ENCODE data around the gene ANXA3. TPM values are rescaled to one million over a fixed set of nuclear protein-coding genes. Genes with fewer than 3 reads are reported as not detected.

Gene ANXA3
- total RNA-seq, 1 donor from 2014 or later, result 34.5 TPM

DNA sequence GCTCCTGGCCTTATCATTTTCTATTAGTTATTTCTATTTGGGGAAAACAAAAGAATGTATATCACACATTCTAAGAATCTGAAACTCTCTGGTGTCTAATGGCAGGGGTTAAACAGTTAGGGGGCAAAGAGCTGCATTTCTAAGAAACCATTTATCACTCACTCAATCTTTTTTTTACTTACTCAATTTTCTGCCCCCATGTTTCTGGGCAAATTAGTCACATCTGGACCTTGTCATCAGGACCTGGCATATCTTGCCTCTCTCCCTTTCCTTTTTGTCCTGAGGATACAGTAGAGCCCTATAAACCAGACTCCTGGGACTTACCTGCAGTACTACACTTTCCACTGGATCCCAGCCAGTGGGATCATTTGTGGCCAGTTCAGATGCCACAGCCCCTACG lies 89.1 kb downstream of the ANXA3 start:
- H3K36me3 ChIP-seq, result no peaks in the 10 kb centered on the region
- intact Hi-C loops (cut with micrococcal nuclease), result loop anchor here (10.0 kb wide), 1 partner anchor 134 kb away; the partner anchor contains the start of gene BMP2K
- no peak for DNase-seq
- no peaks in the 10 kb centered on the region for H3K9me3 ChIP-seq (replicated peaks)
- no peaks in the 10 kb centered on the region for H3K27me3 ChIP-seq (ENCODE audit: low read depth)
- peaks cover 22% of the 10 kb centered on the region for H3K4me1 ChIP-seq
- TF ChIP-seq, protein P1, sequence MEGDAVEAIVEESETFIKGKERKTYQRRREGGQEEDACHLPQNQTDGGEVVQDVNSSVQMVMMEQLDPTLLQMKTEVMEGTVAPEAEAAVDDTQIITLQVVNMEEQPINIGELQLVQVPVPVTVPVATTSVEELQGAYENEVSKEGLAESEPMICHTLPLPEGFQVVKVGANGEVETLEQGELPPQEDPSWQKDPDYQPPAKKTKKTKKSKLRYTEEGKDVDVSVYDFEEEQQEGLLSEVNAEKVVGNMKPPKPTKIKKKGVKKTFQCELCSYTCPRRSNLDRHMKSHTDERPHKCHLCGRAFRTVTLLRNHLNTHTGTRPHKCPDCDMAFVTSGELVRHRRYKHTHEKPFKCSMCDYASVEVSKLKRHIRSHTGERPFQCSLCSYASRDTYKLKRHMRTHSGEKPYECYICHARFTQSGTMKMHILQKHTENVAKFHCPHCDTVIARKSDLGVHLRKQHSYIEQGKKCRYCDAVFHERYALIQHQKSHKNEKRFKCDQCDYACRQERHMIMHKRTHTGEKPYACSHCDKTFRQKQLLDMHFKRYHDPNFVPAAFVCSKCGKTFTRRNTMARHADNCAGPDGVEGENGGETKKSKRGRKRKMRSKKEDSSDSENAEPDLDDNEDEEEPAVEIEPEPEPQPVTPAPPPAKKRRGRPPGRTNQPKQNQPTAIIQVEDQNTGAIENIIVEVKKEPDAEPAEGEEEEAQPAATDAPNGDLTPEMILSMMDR (IDR thresholded peaks at IDR 0.05; ENCODE audit: borderline replicate concordance), result no peak
- no peak overlapping the region for H3K4me3 ChIP-seq
- H3K27ac ChIP-seq (replicated peaks), result no peak overlapping the region

DNA sequence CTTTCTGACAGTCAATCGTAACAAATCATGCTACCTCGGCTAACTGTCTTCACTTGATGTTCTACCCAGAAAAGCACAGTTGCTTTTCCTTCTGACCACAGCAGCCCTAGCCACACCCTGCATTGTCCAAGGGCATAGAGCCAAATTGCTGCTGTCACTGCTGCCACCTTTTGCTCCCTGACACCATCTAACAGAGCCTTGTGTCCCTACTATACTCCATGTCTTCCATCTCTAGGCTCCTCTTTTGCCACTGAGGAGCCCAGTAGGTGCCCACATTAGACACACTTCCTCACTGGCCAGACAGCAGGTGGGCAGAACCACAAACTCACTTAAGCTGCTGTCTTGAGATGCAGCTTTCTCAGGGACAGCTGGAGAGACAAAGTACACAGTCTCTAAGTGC lies 91.4 kb downstream of the ANXA3 start:
- H3K4me1 ChIP-seq, result peaks cover 33% of the 10 kb centered on the region

DNA sequence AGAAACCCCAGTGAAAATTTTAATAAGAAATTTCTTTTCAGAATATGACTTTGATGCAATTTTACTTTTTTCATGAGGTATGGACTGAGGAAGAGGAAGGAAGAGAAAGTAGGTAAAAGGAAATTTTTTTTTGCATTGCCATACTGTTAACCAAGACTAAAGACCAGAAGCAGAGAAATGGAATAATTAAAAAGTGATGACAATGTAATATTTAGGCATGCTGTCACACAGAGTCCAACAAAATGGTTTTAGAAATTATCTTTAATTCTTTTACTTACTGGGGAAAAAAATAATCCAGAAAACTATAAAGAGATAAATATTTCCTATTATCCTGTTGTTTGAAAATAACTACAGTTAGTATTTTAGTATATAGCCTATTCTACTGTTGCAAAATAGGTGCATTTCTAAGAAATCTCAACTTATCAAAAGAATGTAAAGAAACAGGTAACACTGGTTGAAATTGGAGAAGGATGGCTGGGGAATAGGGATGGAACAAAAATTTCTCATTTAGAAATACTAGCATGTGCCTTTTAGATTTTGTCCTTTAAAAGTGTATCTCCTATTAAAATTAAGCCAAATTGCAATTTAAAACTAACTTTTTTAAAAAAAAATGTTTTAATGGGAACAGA lies 92.6 kb downstream of the ANXA3 start:
- H3K36me3 ChIP-seq, result no peaks in the 10 kb centered on the region
- no peaks in the 10 kb centered on the region for H3K9me3 ChIP-seq (replicated peaks)
- intact Hi-C loops (cut with micrococcal nuclease), result loop anchor here (10.0 kb wide), 1 partner anchor 131 kb away; the partner anchor contains the start of gene BMP2K
- H3K27me3 ChIP-seq (ENCODE audit: low read depth), result no peaks in the 10 kb centered on the region
- DNase-seq, result no peak
- no peak overlapping the region for H3K4me3 ChIP-seq
- no peak overlapping the region for H3K27ac ChIP-seq (replicated peaks)
- H3K4me1 ChIP-seq, result peaks cover 33% of the 10 kb centered on the region
- TF ChIP-seq, protein P1 (IDR thresholded peaks at IDR 0.05; ENCODE audit: borderline replicate concordance), result no peak

More for the DNA sequence above, 91.4 kb downstream of the ANXA3 start:
- no peaks in the 10 kb centered on the region for H3K27me3 ChIP-seq (ENCODE audit: low read depth)
- H3K27ac ChIP-seq (replicated peaks), result no peak overlapping the region
- intact Hi-C loops (cut with micrococcal nuclease), result loop anchor here (10.0 kb wide), 1 partner anchor 132 kb away; the partner anchor contains the start of gene BMP2K
- TF ChIP-seq, protein P1 (IDR thresholded peaks at IDR 0.05; ENCODE audit: borderline replicate concordance), result no peak
- H3K36me3 ChIP-seq, result no peaks in the 10 kb centered on the region
- no peak for DNase-seq
- no peaks in the 10 kb centered on the region for H3K9me3 ChIP-seq (replicated peaks)
- H3K4me3 ChIP-seq, result no peak overlapping the region

DNA sequence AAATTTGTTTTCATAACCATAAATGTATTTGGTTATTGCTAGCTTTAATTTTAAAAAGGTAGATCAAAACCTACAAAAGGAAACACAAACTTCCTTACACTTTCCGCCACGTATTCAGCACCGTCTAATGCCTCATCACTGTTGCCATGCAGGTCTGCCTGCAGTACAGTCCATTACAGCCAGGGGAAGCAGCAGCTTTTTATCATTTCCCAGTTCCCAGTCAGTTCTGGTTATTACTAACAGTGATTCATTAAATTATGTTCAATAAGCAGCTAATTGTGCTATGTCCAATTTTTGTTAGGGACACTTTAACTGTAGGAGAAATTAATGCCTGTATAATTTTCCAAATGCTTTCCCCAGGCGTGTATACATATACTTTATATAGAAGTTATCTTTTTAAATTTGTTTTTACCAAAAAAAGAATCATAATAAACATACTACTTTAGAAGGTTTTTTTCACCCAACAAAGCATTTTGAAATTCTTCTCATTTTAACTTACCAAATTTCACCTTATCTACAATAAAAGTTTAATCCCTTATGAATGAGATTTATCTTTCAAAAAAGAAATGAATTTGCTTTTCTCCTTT lies 93.3 kb downstream of the ANXA3 start:
- H3K36me3 ChIP-seq, result no peaks in the 10 kb centered on the region
- no peaks in the 10 kb centered on the region for H3K9me3 ChIP-seq (replicated peaks)
- TF ChIP-seq, protein P1 (IDR thresholded peaks at IDR 0.05; ENCODE audit: borderline replicate concordance), result peak; percentile 96
- DNase-seq, result peak; percentile 50
- no peaks in the 10 kb centered on the region for H3K27me3 ChIP-seq (ENCODE audit: low read depth)
- intact Hi-C loops (cut with micrococcal nuclease), result loop anchor here (10.0 kb wide), 1 partner anchor 130 kb away; the partner anchor contains the start of gene BMP2K
- no peak overlapping the region for H3K4me3 ChIP-seq
- H3K27ac ChIP-seq (replicated peaks), result peak overlapping the region; percentile 77
- H3K4me1 ChIP-seq, result peaks cover 33% of the 10 kb centered on the region

DNA sequence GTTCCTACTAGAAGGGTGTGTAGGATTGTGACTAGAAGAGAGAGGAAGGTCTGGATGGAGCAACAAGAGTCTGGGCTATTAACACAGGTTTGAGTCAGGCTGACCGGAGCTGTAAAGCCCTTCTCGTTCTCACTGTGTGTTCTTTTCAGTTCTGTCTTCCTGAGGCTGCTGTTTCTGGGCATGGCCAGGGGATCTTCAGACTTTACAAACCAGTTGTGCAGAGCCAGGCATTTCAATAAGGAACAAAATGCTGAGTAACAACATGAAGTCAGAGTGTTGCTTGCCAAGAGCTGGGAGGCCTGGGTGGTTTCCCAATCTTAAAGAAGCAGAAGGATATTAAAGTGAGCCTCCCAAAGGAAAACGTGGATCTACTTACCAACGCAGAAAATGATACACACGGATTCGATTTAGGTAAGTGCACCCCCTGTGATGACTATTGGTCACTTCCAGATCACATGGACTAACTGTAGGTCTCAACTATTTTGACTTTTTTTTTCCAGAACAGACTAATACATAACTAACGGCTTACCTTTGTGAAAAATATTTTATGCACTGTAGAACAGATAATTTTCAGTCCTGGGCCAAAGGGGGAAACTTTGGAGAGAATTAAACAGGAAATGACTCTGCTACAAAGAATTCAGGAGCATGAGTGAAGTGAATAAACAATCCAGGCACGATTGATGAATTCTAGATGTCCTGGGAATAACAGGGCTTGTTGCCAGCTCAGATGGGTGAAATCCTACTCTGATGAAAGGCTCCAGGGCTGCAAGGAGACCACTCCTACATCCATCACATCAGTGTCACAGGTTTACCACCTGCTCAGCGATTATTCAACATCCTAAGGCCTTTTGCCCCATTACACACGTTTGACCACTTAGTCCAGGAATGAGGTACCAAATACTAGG lies 94.5 kb downstream of the ANXA3 start:
- DNase-seq, result peak; percentile 69
- Histone ChIP-seq H3K36me3 (no peaks in the 10 kb centered on the region), H3K4me3 (peak overlapping the region; percentile 15), H3K27ac (replicated peaks) (peak overlapping the region; percentile 77), H3K4me1 (peaks cover 42% of the 10 kb centered on the region), H3K9me3 (replicated peaks) (no peaks in the 10 kb centered on the region), H3K27me3 (ENCODE audit: low read depth) (no peaks in the 10 kb centered on the region)
- TF ChIP-seq, protein P1 (IDR thresholded peaks at IDR 0.05; ENCODE audit: borderline replicate concordance), result no peak
- intact Hi-C loops (cut with micrococcal nuclease), result loop anchor here (10.0 kb wide), 1 partner anchor 129 kb away; the partner anchor contains the start of gene BMP2K
